Ovary (tissue), 9 donors: ENCODE measurements around the gene BPHL. TPM values are rescaled to one million over a fixed set of nuclear protein-coding genes. Genes with fewer than 3 reads are reported as not detected.

Experiments
- DNase-seq, 5 donors: peaks; one replicate each; pipeline ENCODE4 v3.0.0-alpha.2; 2019 to 2020
- H3K27ac ChIP-seq, 2 donors: fragments of 200-600 bp; one replicate each; pipeline versions ENCODE4 v1.5.1 to v1.8.0; 2019 to 2022
- H3K27me3 ChIP-seq: fragments of 200-600 bp; one replicate; pipeline ENCODE4 v1.8.0; 2022
- H3K36me3 ChIP-seq: fragments of 200-600 bp; sonication (generic); one replicate; pipeline ENCODE4 v1.5.1; 2019
- H3K4me1 ChIP-seq: one replicate; pipeline ENCODE4 v1.8.1; 2013; ENCODE audit warnings: mild to moderate bottlenecking, moderate library complexity; ENCODE audit not compliant: insufficient read depth
- H3K4me3 ChIP-seq: fragments of 200-600 bp; sonication (generic); one replicate; pipeline ENCODE4 v1.5.1; 2017
- H3K9me3 ChIP-seq, 2 donors: fragments of 200-600 bp in 1 of 2; sonication (generic) in 1 of 2; one replicate each; pipeline versions ENCODE4 v1.5.1 to v1.8.1; 2013 to 2019; ENCODE audit warnings: mild to moderate bottlenecking in 1 of 2, moderate library complexity in 1 of 2
- CTCF ChIP-seq, 3 donors: fragments of 450-650 bp in 2 of 3; fragments of 200-600 bp in 1 of 3; IDR thresholded peaks; one replicate each; pipeline versions ENCODE4 v1.5.1 to v1.8.0; 2016 to 2022; ENCODE audit warnings: antibody characterized with exemption in 3 of 3, mild to moderate bottlenecking in 1 of 3
- EP300 ChIP-seq: sonication (generic); formaldehyde crosslinking; IDR thresholded peaks from one replicate; pipeline ENCODE4 v1.6.1; 2017; ENCODE audit warnings: antibody characterized with exemption
- POLR2A ChIP-seq: fragments of 450-650 bp; IDR thresholded peaks from one replicate; pipeline ENCODE4 v1.6.1; 2017; ENCODE audit warnings: antibody characterized with exemption, mild to moderate bottlenecking, moderate library complexity
- WGBS, 3 donors: extraction: QIAGEN DNeasy Blood & Tissue Kit in 1 of 3; methylation state at CpG; one replicate each; pipeline versions ENCODE4 v1.1.5 to v1.1.7; 2013 to 2017; 5-methylcytosine and 5-hydroxymethylcytosine counted together
- intact Hi-C, 4 donors: fragments of 100-400 bp; cut with DNase I; formaldehyde crosslinking; loops; one replicate each; pipeline versions ENCODE4 v1.11.0 to v1.15.1; 2022 to 2023
- polyA plus RNA-seq, 2 donors: library from polyadenylated mRNA; stranded (reverse); fragments of 200-250 nt in 1 of 2; fragments of 350-450 nt in 1 of 2; fragmentation: Illumina TruSeq in 1 of 2; extraction: RNeasy Lipid Tissue Mini Kit (QIAGEN cat#74804) in 1 of 2; gene quantifications; one replicate each; pipeline ENCODE4 v1.2.3, GENCODE V29; 2013 to 2014
- total RNA-seq, 7 donors: library from RNA; depleted of rRNA in 2 of 7; stranded (reverse); fragments of >200 nt in 2 of 7; fragmentation: NEBNext Ultra II Directional in 3 of 7; extraction: Animal tissue kit (Norgen Biotek cat#: 25700) in 3 of 7; gene quantifications; one replicate each; pipeline versions ENCODE4 v1.1.0 to v1.2.4, GENCODE V29; 2016 to 2023
- donor health status: DM: no; HTN: no; CAD: no; lungs with moderate emphysema.
- donor health status: DM: no; HTN: no; CAD: no.
- donor health status: Bipolar disorder and iron deficiency.
- donor health status: DM: yes; HTN: yes; CAD: no.
- donor health status: DM: no; HTN: no; CAD: no.
- donor health status: DM: yes; HTN: yes; CAD: no.

The BPHL gene
- total and polyA plus RNA-seq, 9 donors = 6.1 to 23.7 (median 13.9) TPM

GRCh38 chr6:3085074-3085473, 33.4 kb upstream of the BPHL start:
- no peak for TF ChIP-seq EP300
- no peak for TF ChIP-seq CTCF (IDR thresholded peaks at IDR 0.05)
- TF ChIP-seq POLR2A = no peak
- no peaks in the 10 kb centered on the region for H3K27me3 ChIP-seq
- no peaks in the 10 kb centered on the region for H3K4me1 ChIP-seq
- WGBS, 3 donors = 91 to 96% (median 94%) methylated on average over 4 of the region's 4 CpGs
- no peak overlapping the region for H3K4me3 ChIP-seq
- no peaks in the 10 kb centered on the region for H3K9me3 ChIP-seq
- intact Hi-C loops = no loop called here
- no peak overlapping the region for H3K27ac ChIP-seq
- DNase-seq = no peak
- no peaks in the 10 kb centered on the region for H3K36me3 ChIP-seq

GRCh38 chr6:3086282-3086946, 32.1 kb upstream of the BPHL start:
- no peak overlapping the region for H3K4me3 ChIP-seq
- intact Hi-C loops = no loop called here
- DNase-seq = no peak
- no peak overlapping the region for H3K27ac ChIP-seq
- H3K9me3 ChIP-seq = no peaks in the 10 kb centered on the region
- H3K4me1 ChIP-seq = no peaks in the 10 kb centered on the region
- 52 to 57% (median 54%) methylated on average over 7 of the region's 7 CpGs for WGBS, 3 donors
- TF ChIP-seq CTCF (IDR thresholded peaks at IDR 0.05) (no peak), POLR2A (no peak), EP300 (no peak)
- no peaks in the 10 kb centered on the region for H3K36me3 ChIP-seq
- no peaks in the 10 kb centered on the region for H3K27me3 ChIP-seq

- 73 to 88% (median 87%) methylated on average over 4 of the region's 4 CpGs for WGBS, 3 donors
- Histone ChIP-seq H3K27me3 (no peaks in the 10 kb centered on the region), H3K4me3 (no peak overlapping the region), H3K4me1 (no peaks in the 10 kb centered on the region), H3K36me3 (no peaks in the 10 kb centered on the region), H3K27ac (no peak overlapping the region), H3K9me3 (no peaks in the 10 kb centered on the region)
- intact Hi-C loops = no loop called here
- DNase-seq = no peak
- TF ChIP-seq EP300 (no peak), POLR2A (no peak), CTCF (IDR thresholded peaks at IDR 0.05) (no peak)
Observed at GRCh38 chr6:3088446-3088845, 30.1 kb upstream of the BPHL start.

GRCh38 chr6:3088968-3089367, 29.5 kb upstream of the BPHL start:
- 19 to 22% (median 21%) methylated on average over 4 of the region's 4 CpGs for WGBS, 3 donors
- Histone ChIP-seq H3K4me3 (no peak overlapping the region), H3K36me3 (no peaks in the 10 kb centered on the region), H3K4me1 (no peaks in the 10 kb centered on the region), H3K27me3 (no peaks in the 10 kb centered on the region), H3K27ac (no peak overlapping the region), H3K9me3 (no peaks in the 10 kb centered on the region)
- no peak for DNase-seq
- intact Hi-C loops = no loop called here
- TF ChIP-seq EP300 = no peak
- TF ChIP-seq POLR2A = no peak
- TF ChIP-seq CTCF (IDR thresholded peaks at IDR 0.05) = no peak
